Choroid plexus epithelial cell (primary cell): ENCODE data around the gene MAP3K5.

Source experiments
- DNase-seq: peaks from one replicate; pipeline ENCODE4 v3.0.0-alpha.2; 2010; ENCODE audit warnings: low read depth
- H3K4me3 ChIP-seq: 2 replicates; pipeline ENCODE4 v1.5.1; 2011; ENCODE audit warnings: low read depth, mild to moderate bottlenecking, control low read depth, low read length, moderate library complexity
- TF ChIP-seq, protein P1 (sequence below): conservative IDR thresholded peaks from 2 replicates; pipeline ENCODE4 v1.5.1; 2011; ENCODE audit warnings: low read depth, mild to moderate bottlenecking, control low read depth, inconsistent platforms, low read length, moderate library complexity

The MAP3K5 gene

DNA sequence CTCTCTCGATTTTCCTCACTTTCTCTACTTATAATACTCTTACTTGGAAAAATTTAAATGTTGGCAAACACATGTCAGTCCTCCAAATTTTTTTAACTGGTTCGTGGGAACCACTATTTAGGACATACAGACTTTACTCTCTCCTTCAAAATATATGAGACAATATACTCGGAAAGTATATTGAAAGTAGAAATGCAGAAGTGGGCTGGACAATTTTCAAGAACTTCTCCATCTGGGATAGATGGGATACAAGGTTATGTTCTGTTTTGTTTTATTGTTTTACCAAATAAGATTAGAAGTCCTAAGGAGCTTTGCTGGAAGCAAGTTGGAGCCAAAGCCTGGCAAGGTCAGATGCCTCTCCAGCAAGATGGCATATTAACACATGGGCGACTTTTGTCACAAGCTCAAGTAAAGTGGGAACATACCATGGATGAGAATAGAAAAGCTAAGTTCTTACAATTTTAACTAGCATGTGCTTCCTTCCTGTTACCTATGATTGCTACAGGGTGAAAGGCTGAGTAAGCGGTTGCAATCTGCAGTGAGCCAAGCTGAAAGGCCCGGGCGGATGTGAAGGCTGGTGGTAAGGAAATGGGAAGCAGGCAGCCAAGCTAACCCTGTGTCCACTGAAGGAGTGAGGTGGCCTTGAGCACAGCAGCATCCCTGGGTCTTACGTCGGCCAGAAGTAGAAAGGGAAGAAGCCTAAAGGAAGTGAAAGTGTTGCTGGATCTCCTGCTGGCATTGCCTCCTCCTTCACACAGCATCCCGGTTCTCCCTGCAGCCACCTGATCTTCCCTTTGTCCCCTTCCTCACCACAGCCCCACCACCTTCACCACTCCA is 7.1 kb downstream of the MAP3K5 start:
- DNase-seq = peak; percentile 63
- no peak overlapping the region for H3K4me3 ChIP-seq
- TF ChIP-seq, protein P1, sequence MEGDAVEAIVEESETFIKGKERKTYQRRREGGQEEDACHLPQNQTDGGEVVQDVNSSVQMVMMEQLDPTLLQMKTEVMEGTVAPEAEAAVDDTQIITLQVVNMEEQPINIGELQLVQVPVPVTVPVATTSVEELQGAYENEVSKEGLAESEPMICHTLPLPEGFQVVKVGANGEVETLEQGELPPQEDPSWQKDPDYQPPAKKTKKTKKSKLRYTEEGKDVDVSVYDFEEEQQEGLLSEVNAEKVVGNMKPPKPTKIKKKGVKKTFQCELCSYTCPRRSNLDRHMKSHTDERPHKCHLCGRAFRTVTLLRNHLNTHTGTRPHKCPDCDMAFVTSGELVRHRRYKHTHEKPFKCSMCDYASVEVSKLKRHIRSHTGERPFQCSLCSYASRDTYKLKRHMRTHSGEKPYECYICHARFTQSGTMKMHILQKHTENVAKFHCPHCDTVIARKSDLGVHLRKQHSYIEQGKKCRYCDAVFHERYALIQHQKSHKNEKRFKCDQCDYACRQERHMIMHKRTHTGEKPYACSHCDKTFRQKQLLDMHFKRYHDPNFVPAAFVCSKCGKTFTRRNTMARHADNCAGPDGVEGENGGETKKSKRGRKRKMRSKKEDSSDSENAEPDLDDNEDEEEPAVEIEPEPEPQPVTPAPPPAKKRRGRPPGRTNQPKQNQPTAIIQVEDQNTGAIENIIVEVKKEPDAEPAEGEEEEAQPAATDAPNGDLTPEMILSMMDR = no peak

DNA sequence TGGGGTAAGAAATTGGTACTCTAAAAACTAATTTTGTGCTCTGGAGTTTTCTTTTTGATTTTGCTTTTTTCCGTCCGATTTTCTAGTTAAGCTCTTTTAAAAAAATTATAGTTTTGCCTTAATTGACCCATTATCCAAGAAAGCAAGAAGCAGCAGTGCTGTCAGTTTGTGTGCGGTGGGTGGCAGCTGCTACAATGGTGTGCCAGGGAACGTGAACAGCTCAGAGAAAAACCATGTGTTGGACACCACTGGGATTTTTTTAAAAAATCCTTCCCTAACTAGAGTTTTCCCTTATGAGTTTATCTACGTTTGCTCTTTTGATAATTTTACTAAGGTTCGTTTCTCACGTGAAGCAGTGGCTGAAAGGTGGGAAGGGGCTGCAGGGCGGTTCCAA is 8.0 kb downstream of the MAP3K5 start:
- TF ChIP-seq, protein P1 = no peak
- H3K4me3 ChIP-seq = no peak overlapping the region
- no peak for DNase-seq

DNA sequence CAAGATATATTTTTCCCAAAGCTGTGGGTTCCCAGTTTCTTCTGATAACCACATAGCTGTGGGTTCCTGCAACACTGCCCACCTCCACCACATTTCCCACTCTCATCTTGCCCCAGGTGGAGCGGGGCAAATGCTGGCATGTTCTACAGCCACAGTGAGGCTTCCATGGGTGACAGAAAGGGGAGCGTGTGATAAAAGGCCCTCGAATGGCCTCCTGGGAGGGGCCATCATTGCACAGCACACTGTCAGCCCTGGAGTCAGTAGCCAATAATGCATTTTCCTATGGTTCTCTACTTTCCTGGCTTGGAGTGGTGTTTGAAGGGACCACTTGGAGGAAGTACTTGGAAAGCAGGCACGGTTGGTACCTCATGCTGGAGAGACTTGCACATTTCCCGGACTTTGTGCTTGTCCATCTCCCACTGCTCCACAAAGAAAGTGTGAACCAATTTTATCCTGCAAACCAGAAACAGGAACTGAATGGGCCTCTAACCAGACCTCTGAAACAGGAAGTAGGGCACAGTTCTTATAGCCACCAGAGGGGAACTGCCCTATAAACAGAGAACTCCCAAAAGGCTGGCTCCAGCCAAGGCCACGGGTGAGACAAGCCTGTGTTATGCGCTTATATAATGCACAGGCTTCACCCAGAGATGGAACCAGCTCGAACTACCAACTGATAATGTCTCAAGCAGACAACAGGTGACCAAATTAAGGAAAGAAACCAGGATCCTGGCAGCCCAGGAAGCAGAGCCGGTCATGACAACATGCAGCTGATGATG is 8.6 kb downstream of the MAP3K5 start:
- DNase-seq = no peak
- TF ChIP-seq, protein P1 = no peak
- H3K4me3 ChIP-seq = no peak overlapping the region

DNA sequence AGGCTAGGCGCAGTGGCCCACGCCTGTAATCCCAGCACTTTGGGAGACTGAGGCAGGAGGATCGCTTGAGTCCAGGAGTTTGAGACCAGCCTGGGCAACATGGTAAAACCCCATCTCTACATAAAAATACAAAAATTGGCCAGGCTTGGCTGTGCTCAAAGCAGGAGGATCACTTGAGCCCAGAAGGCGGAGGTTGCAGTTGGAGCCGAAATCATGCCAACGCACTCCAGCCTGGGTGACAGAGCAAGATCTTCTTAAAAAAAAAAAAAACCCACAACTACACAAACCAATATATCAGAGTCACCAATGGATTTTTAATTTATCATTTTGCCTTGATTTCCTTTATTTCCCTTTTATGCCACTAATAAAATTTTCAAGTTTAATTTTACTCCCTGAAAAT is 9.3 kb downstream of the MAP3K5 start:
- TF ChIP-seq, protein P1 = no peak
- no peak for DNase-seq
- no peak overlapping the region for H3K4me3 ChIP-seq

DNA sequence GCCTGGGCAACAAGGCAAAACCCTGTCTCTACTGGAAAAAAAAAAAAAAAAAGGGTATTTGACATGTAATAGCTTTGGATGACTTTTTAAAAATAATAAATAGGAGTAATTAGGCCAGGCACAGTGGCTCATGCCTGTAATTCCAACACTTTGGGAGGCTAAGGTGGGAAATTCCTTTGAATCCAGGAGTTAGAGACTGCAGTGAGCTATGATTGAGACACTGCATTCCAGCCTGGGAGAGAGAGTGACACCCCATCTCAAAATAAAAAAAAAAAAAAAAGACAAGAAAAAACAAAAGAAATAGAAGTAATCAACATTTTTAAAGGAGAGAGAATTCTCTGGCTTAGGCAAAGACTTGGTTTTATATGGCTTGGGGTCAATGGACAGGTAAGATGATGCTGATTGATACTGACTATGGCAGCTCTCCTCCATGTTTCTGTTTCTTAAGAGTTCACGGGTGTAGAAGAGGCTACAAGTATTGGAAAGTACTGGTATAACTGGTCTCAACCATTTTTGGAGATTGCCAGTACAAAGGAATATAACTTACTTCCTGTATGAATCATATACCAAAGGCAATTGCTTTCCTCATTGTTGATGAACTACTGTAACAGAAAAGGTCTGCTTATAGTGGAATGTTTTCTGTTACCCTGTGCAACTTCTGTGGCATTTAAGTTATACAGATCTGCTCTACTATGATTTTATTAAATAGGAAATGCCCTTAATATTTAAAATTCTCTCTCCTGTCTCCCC is 10.1 kb downstream of the MAP3K5 start:
- TF ChIP-seq, protein P1 = no peak
- DNase-seq = peak; percentile 80
- H3K4me3 ChIP-seq = no peak overlapping the region

DNA sequence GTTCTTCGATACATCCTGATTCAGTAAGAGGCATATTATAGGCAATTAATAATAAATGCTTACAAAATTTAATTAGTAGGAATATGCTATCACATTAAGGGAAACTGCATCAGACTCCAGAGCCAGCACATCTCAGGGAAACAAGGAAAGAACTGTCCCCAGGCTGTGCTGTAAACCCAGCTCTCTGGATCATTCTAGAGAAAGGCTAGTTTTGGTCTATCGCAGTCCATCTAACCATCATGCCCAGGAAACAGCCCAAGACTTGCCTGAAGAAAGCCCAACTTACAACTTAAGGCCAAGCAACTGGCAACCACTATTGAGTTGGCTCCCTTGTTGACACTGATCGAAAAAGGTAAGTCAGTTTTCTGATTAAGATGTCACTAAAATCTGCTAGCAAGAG is 11.3 kb downstream of the MAP3K5 start:
- no peak for DNase-seq
- H3K4me3 ChIP-seq = no peak overlapping the region
- TF ChIP-seq, protein P1 = no peak
